Measurements from ENCODE around the gene LILRB5.
"Not testable (repeated sequence)": the region's sequence is repeated elsewhere in the genome, so short reads cannot be mapped to it uniquely, and the experiment has no call there.

DNA sequence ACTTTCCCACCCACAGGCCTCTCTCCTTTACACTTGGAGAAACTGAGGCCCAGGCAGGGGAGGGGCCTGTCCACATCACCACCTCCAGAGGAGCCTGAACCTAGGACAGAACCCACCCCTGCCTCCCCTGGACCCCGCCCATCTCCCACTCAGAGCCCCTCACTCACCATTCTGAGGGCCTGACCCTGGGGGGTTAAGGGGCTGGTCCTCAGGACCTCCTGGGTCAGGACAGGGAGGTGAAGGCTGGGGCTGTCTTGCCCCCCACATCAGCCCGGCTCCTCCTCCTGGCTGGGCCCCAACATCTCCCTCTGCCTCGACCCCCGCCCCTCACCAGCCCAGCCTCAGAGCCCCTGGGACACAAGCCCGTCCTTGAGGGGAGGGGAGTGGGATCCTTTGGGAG lies 37.4 kb downstream of the LILRB5 start:
- TF ChIP-seq, protein P1, sequence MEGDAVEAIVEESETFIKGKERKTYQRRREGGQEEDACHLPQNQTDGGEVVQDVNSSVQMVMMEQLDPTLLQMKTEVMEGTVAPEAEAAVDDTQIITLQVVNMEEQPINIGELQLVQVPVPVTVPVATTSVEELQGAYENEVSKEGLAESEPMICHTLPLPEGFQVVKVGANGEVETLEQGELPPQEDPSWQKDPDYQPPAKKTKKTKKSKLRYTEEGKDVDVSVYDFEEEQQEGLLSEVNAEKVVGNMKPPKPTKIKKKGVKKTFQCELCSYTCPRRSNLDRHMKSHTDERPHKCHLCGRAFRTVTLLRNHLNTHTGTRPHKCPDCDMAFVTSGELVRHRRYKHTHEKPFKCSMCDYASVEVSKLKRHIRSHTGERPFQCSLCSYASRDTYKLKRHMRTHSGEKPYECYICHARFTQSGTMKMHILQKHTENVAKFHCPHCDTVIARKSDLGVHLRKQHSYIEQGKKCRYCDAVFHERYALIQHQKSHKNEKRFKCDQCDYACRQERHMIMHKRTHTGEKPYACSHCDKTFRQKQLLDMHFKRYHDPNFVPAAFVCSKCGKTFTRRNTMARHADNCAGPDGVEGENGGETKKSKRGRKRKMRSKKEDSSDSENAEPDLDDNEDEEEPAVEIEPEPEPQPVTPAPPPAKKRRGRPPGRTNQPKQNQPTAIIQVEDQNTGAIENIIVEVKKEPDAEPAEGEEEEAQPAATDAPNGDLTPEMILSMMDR (conservative IDR thresholded peaks at IDR 0.05; ENCODE audit: low read depth, low read length), result not testable (repeated sequence)
- TF ChIP-seq MXI1 (IDR thresholded peaks at IDR 0.05; ENCODE audit: borderline replicate concordance, low read depth, low read length); POLR2A (IDR thresholded peaks at IDR 0.05; ENCODE audit: low read depth, low read length); CEBPB (IDR thresholded peaks at IDR 0.05; ENCODE audit: low read depth, low read length): not testable (repeated sequence)
- TF ChIP-seq, protein P2, sequence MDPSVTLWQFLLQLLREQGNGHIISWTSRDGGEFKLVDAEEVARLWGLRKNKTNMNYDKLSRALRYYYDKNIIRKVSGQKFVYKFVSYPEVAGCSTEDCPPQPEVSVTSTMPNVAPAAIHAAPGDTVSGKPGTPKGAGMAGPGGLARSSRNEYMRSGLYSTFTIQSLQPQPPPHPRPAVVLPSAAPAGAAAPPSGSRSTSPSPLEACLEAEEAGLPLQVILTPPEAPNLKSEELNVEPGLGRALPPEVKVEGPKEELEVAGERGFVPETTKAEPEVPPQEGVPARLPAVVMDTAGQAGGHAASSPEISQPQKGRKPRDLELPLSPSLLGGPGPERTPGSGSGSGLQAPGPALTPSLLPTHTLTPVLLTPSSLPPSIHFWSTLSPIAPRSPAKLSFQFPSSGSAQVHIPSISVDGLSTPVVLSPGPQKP (IDR thresholded peaks at IDR 0.05; ENCODE audit: borderline replicate concordance, low read depth, low read length), result not testable (repeated sequence)
